ENCODE results near the gene TRPM8.

The TRPM8 gene

GRCh38 chr2:234024304-234024703 is 107.1 kb downstream of the TRPM8 start:
- Mint-ChIP-seq H3K27me3 (no peaks in the 10 kb centered on the region), H3K4me1 (ENCODE audit: low read depth) (peaks cover 34% of the 10 kb centered on the region), H3K4me3 (no peak overlapping the region), H3K9me3 (ENCODE audit: low read depth) (no peaks in the 10 kb centered on the region), H3K36me3 (no peaks in the 10 kb centered on the region), H3K27ac (no peak overlapping the region)

- no peaks in the 10 kb centered on the region for H3K36me3 Mint-ChIP-seq
- H3K27me3 Mint-ChIP-seq = no peaks in the 10 kb centered on the region
- H3K9me3 Mint-ChIP-seq (ENCODE audit: low read depth) = no peaks in the 10 kb centered on the region
- H3K4me3 Mint-ChIP-seq = peak overlapping the region; percentile 83
- H3K4me1 Mint-ChIP-seq (ENCODE audit: low read depth) = peaks cover 34% of the 10 kb centered on the region
- peak overlapping the region; percentile 13 for H3K27ac Mint-ChIP-seq
These were observed 108.3 kb downstream of the TRPM8 start for GRCh38 chr2:234025466-234025865.

- no peaks in the 10 kb centered on the region for H3K36me3 Mint-ChIP-seq
- H3K27ac Mint-ChIP-seq = peak overlapping the region; percentile 13
- H3K4me1 Mint-ChIP-seq (ENCODE audit: low read depth) = peaks cover 36% of the 10 kb centered on the region
- H3K4me3 Mint-ChIP-seq = peak overlapping the region; percentile 83
- no peaks in the 10 kb centered on the region for H3K27me3 Mint-ChIP-seq
- no peaks in the 10 kb centered on the region for H3K9me3 Mint-ChIP-seq (ENCODE audit: low read depth)
These were observed 108.8 kb downstream of the TRPM8 start for GRCh38 chr2:234025891-234026401.

DNA sequence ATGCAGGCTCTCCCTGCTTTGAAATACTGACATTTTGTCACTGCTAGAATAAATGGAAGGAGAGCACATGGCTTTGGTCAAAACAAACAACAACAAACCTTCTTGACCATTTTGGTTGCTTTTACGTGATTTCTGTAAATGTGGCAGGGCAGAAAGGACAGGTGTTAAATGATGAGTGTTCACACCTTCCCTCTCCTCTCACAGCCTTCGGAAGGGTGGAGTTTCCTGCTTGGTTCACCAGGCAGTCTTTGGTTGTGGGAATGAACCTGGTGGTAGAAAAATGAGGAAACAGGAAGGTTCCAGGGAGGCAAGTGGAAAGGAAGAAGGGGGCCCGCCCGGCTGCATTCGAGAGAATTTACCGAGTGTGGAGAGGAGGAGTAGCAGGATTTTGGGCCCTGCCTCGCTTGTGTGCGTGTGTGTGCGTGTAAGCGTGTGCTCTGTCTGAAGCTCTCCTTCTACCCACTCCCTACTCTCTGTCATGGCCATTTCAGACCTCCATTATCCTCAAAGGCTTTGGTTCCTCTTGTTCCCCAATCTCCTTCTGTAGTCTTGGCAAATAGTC is 109.6 kb downstream of the TRPM8 start:
- no peaks in the 10 kb centered on the region for H3K9me3 Mint-ChIP-seq (ENCODE audit: low read depth)
- H3K27ac Mint-ChIP-seq = peak overlapping the region; percentile 23
- H3K27me3 Mint-ChIP-seq = no peaks in the 10 kb centered on the region
- H3K4me1 Mint-ChIP-seq (ENCODE audit: low read depth) = peaks cover 43% of the 10 kb centered on the region
- H3K4me3 Mint-ChIP-seq = peak overlapping the region; percentile 83
- no peaks in the 10 kb centered on the region for H3K36me3 Mint-ChIP-seq

DNA sequence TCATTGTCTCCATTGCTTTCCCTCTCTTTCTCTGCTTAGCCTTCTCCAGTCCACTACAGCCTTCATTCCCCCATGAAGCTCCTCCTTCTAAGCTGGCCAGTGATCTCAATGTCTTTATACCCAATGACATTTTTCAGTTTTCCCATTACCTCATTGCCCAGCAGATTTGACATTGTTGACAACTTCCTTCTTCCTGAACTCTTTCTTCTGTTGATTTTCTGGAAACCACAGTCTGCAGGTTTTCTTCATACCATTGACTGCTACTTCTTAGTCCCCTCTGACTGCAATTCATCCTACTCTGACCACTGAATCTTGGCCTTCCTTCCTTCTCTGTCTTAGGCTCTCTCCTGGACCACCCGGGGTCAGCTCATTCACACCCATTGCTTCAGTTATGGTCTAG is 110.5 kb downstream of the TRPM8 start:
- H3K9me3 Mint-ChIP-seq (ENCODE audit: low read depth) = no peaks in the 10 kb centered on the region
- no peak overlapping the region for H3K4me3 Mint-ChIP-seq
- no peak overlapping the region for H3K27ac Mint-ChIP-seq
- no peaks in the 10 kb centered on the region for H3K36me3 Mint-ChIP-seq
- H3K27me3 Mint-ChIP-seq = no peaks in the 10 kb centered on the region
- peaks cover 51% of the 10 kb centered on the region for H3K4me1 Mint-ChIP-seq (ENCODE audit: low read depth)

- Mint-ChIP-seq H3K27ac (no peak overlapping the region), H3K4me1 (ENCODE audit: low read depth) (peaks cover 53% of the 10 kb centered on the region), H3K9me3 (ENCODE audit: low read depth) (peaks cover 11% of the 10 kb centered on the region), H3K36me3 (peaks cover 5% of the 10 kb centered on the region), H3K27me3 (no peaks in the 10 kb centered on the region), H3K4me3 (no peak overlapping the region)
These were observed 112.1 kb downstream of the TRPM8 start for GRCh38 chr2:234029150-234029733.

DNA sequence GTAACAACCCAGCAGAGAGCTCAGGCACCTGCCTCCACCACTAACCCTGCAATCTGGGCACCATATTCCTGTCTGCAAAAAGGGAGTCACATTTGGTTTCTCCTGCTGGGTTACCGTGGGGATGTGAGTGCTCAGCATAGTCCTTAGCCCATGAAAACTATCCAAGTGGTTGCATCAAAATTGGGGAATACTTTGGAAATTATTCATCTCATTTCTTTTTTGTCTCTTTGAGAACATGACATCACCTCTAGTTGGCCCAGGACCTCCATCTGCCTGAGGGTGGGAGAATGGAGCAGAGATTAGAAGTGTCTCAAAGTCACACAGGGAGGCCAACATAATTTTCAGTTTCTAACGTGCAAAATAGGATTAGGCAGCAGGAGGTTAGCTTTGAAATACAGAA is 114.0 kb downstream of the TRPM8 start:
- Mint-ChIP-seq H3K4me1 (ENCODE audit: low read depth) (peaks cover 40% of the 10 kb centered on the region), H3K27ac (no peak overlapping the region), H3K4me3 (no peak overlapping the region), H3K9me3 (ENCODE audit: low read depth) (peaks cover 12% of the 10 kb centered on the region), H3K27me3 (no peaks in the 10 kb centered on the region), H3K36me3 (peaks cover 11% of the 10 kb centered on the region)

GRCh38 chr2:234032279-234032856 is 115.2 kb downstream of the TRPM8 start:
- Mint-ChIP-seq H3K27me3 (no peaks in the 10 kb centered on the region), H3K4me3 (no peak overlapping the region), H3K36me3 (peaks cover 17% of the 10 kb centered on the region), H3K27ac (no peak overlapping the region), H3K9me3 (ENCODE audit: low read depth) (peaks cover 21% of the 10 kb centered on the region), H3K4me1 (ENCODE audit: low read depth) (peaks cover 30% of the 10 kb centered on the region)

GRCh38 chr2:234033174-234033573 is 116.0 kb downstream of the TRPM8 start:
- no peak overlapping the region for H3K4me3 Mint-ChIP-seq
- H3K27ac Mint-ChIP-seq = no peak overlapping the region
- peaks cover 17% of the 10 kb centered on the region for H3K36me3 Mint-ChIP-seq
- H3K4me1 Mint-ChIP-seq (ENCODE audit: low read depth) = peaks cover 25% of the 10 kb centered on the region
- peaks cover 23% of the 10 kb centered on the region for H3K9me3 Mint-ChIP-seq (ENCODE audit: low read depth)
- no peaks in the 10 kb centered on the region for H3K27me3 Mint-ChIP-seq

GRCh38 chr2:234033885-234034284 is 116.7 kb downstream of the TRPM8 start:
- Mint-ChIP-seq H3K27ac (no peak overlapping the region), H3K4me1 (ENCODE audit: low read depth) (peaks cover 22% of the 10 kb centered on the region), H3K9me3 (ENCODE audit: low read depth) (peaks cover 29% of the 10 kb centered on the region), H3K27me3 (no peaks in the 10 kb centered on the region), H3K36me3 (peaks cover 19% of the 10 kb centered on the region), H3K4me3 (no peak overlapping the region)

DNA sequence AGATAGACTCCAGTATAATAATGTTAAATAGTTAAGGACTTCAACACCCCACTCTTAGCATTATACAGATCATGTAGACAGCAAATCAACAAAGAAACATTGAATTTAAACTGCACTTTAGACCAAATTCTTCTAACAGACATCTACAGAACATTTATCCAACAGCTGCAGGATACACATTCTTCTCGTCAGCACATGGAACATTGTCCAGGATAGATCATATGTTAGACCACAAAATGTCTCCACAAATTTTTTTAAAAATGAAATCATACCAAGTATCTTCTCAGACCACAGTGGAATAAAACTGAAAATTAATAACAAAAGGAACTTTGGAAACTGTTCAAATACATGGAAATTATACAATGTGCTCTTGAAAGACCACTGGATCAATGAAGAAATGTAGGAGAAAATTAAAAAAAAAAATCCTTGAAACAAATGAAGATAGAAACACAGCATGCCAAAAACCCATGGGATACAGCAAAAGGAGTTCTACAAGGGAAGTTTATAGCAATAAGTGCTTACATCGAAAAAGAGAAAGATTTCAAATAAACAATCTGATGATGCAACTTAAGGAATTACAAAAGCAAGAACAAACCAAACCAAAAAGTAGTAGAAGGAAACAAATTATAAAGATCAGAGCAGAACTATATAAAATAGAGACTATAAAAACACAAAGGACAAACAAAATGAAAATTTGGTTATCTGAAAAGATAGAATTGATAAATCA is 121.1 kb downstream of the TRPM8 start:
- H3K9me3 Mint-ChIP-seq (ENCODE audit: low read depth) = peaks cover 32% of the 10 kb centered on the region
- H3K27me3 Mint-ChIP-seq = no peaks in the 10 kb centered on the region
- H3K27ac Mint-ChIP-seq = no peak overlapping the region
- H3K4me1 Mint-ChIP-seq (ENCODE audit: low read depth) = peaks cover 2% of the 10 kb centered on the region
- H3K4me3 Mint-ChIP-seq = no peak overlapping the region
- H3K36me3 Mint-ChIP-seq = peaks cover 19% of the 10 kb centered on the region

- Mint-ChIP-seq H3K27me3 (no peaks in the 10 kb centered on the region), H3K9me3 (ENCODE audit: low read depth) (peaks cover under 1% of the 10 kb centered on the region), H3K4me3 (no peak overlapping the region), H3K36me3 (no peaks in the 10 kb centered on the region), H3K4me1 (ENCODE audit: low read depth) (no peaks in the 10 kb centered on the region), H3K27ac (no peak overlapping the region)
These were observed 127.0 kb downstream of the TRPM8 start for GRCh38 chr2:234044157-234044556.

- Mint-ChIP-seq H3K4me3 (no peak overlapping the region), H3K4me1 (ENCODE audit: low read depth) (peaks cover 2% of the 10 kb centered on the region), H3K9me3 (ENCODE audit: low read depth) (no peaks in the 10 kb centered on the region), H3K27me3 (no peaks in the 10 kb centered on the region), H3K36me3 (no peaks in the 10 kb centered on the region), H3K27ac (no peak overlapping the region)
These were observed 129.3 kb downstream of the TRPM8 start for GRCh38 chr2:234046521-234046920.

DNA sequence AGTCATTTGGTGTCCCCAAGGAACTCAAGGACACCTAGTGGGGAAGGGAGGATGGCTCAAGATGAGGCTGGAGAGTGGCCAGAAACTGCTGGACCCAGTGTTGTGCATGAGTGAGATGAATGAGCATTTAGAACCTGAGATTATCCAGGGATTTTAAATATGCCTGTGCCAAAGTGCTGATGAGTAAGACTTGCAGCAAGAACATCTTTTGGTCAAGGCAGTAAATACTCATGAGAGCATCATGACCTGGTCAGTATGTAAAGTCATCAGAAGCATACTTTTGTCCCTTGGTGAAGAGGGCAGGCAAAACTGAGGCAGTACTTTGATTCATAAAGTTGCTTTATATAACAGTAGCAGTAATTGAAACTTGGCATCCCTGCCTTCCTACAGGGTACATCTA is 130.2 kb downstream of the TRPM8 start:
- no peaks in the 10 kb centered on the region for H3K27me3 Mint-ChIP-seq
- no peaks in the 10 kb centered on the region for H3K36me3 Mint-ChIP-seq

GRCh38 chr2:234048049-234048448 is 130.9 kb downstream of the TRPM8 start:
- H3K9me3 Mint-ChIP-seq (ENCODE audit: low read depth) = no peaks in the 10 kb centered on the region
- no peak overlapping the region for H3K4me3 Mint-ChIP-seq

More for the DNA sequence above, 130.2 kb downstream of the TRPM8 start:
- H3K4me1 Mint-ChIP-seq (ENCODE audit: low read depth) = peaks cover 5% of the 10 kb centered on the region
- no peak overlapping the region for H3K4me3 Mint-ChIP-seq
- H3K9me3 Mint-ChIP-seq (ENCODE audit: low read depth) = no peaks in the 10 kb centered on the region
- no peak overlapping the region for H3K27ac Mint-ChIP-seq

More at GRCh38 chr2:234048049-234048448, 130.9 kb downstream of the TRPM8 start:
- Mint-ChIP-seq H3K27me3 (no peaks in the 10 kb centered on the region), H3K36me3 (no peaks in the 10 kb centered on the region), H3K4me1 (ENCODE audit: low read depth) (peaks cover 5% of the 10 kb centered on the region), H3K27ac (no peak overlapping the region)

Data from activated naive CD8-positive, alpha-beta T cell (primary cell).